ENCODE measurements around the gene MMP13.
"Not testable (repeated sequence)": the region's sequence is repeated elsewhere in the genome, so short reads cannot be mapped to it uniquely, and the experiment has no call there.

The MMP13 gene

GRCh38 chr11:102955624-102956023 is at the start of gene MMP13:
MMP13 (minus strand) TSS chr11:102955732; CDS start chr11:102955705, 27 bp downstream.
- DNase-seq (ENCODE audit: low read depth in 3 of 3): no peak

DNA sequence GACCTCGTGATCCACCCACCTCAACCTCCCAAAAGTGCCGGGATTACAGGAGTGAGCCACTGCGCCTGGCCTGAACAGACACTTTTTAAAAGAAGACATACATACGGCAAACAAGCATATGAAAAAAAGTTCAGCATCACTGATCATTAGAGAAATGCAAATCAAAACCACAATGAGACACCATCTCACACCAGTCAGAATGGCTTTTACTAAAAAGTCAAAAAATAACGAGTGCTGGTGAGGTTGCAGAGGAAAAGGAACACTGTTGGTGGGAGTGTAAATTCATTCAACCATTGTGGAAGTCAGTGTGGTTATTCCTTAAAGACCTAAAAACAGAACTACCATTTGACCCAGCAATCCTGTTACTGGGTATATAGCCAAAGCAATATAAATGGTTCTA is 48.7 kb upstream of the MMP13 start:
- not testable (repeated sequence) for DNase-seq (ENCODE audit: low read depth in 3 of 3)

DNA sequence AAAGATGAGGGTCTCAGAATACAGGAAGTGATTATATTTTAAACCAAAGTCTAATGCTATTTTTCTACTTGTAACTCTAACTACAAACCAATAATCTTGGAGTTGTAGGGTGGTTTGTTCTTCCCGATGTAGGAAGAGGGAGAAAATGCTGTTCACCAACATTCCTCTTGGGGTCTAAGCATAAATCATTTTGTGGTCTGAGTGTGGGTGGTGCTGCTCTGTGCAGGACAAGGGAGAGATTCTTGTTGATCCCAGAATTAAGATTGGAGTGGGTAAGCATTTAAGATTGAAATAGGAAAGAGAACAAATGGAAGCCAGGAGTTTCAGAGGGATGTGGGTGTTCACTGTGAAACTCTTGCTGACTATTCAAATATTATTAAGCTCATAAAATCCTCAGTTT is 38.6 kb upstream of the MMP13 start:
- DNase-seq (ENCODE audit: low read depth in 3 of 3): no peak

DNA sequence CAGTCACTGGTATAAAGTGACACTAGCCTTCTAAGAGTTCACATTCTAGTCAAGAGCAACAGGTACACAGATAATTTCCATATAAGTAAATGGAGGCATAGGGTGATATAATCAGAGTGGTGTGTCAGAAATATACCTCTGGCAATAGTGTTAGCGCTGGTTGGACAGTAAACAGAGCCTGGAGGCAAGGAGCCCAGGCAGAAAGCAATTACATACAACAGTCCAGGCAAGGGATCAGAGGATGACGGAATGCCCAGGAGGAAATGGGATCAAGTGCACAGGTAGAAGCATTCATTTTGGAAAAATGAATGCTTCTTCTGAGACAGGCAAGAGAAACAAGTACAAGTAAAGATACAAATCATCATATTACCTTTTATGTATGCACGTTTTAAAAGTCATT is 36.2 kb upstream of the MMP13 start:
- no peak for DNase-seq (ENCODE audit: low read depth in 3 of 3)

GRCh38 chr11:102990145-102990544 is 34.6 kb upstream of the MMP13 start:
- DNase-seq (ENCODE audit: low read depth in 3 of 3): no peak

DNA sequence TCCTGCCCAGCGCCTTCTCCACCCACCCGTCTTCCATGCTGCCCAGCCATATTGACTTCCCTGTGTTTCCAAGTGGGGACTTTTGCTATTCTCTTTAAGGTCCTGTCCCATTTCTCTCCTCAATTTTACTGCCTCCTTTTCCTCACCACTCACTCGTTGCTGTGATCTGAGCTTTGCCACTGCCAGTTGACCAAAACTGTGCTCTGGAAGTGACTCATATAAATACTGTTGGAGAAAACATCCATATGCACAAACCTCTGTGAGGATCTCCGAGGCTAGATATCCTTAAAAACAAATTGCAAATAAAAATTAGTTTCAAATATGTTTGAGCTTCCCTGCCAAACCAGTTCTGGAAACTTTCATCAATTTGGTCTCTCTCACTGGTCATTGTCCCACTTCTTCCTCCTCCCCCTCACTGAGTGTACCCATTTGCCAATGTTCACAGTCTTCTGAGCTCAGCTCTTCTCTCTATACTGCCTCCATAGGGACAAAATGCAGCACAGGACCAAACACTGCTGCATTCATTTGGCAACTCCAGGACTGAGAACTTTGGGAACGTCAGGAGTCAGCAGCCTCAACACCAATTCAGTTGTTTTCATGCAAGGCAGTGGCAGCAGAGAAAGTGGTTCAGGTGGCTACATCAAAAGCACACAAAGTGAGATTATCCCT is 34.0 kb upstream of the MMP13 start:
- DNase-seq (ENCODE audit: low read depth in 3 of 3): no peak

GRCh38 chr11:102986815-102987214 is 31.3 kb upstream of the MMP13 start:
- DNase-seq (ENCODE audit: low read depth in 3 of 3): no peak

DNA sequence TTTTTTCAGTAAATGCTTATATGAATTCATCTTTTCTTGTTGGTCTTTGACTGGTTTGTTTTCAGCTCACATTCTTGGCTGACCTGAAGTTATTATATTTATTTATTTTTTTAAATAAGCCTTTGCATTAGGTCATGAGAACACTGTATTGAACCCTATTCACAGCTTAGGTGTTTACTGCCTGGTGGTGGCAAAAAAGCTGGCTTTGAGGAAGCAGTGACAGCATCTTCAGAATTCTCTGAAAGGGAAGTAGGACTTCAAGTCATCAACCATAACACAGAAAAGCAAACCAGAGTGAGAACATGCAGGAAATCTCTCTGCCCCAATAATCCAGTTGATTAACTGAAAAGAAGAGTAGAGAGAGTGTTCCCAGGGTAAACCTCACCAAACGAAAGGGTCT is 30.3 kb upstream of the MMP13 start:
- DNase-seq (ENCODE audit: low read depth in 3 of 3): no peak

DNA sequence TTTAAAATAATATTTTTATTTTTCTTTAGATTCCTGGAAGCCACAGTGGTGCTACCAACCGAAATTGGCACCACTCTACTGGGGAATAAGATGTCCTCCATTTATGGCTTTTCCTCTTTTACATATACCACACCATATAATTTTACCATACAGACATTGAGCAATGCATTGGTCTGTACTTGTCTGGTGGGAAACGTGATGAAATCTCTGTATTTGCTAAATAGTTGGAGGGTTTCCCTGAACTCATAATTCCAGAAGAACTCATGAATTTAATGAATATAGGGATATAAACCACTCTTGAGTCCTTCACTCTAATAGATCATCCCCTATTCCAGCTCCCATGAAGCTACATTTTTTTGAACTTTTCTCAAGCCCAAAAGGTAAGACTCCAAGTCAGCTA is 28.0 kb upstream of the MMP13 start:
- DNase-seq (ENCODE audit: low read depth in 3 of 3): no peak

DNA sequence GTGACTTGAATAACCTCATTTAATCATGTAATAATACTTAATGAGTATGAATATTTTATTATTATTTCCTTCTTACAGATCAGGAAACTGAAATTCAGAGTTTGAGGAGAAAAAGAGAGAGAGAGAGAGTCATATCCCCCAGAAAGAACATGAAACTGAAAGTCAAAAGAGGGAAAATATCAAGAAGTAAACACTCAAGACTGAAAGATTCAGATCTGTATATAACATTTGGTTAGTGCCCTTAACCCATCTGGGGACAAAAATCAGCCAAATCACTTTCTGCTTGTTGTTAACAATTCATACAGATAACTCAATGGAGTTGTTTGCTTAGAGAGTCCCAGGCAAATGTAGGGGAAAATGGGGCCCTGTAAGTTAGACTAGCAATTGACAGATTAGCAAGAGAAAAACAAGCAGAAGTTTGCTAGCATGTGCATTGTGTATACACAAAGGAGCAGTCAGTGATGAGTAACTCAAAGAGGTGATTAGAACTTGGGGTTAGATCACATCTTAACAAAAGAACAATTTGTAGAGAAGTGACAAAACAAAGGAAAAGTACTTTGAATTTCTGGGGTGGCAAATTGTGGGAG is 25.9 kb upstream of the MMP13 start:
- DNase-seq (ENCODE audit: low read depth in 3 of 3): no peak

GRCh38 chr11:102974552-102975280 is 19.2 kb upstream of the MMP13 start:
- no peak for DNase-seq (ENCODE audit: low read depth in 3 of 3)

GRCh38 chr11:102973698-102974097 is 18.2 kb upstream of the MMP13 start:
- not testable (repeated sequence) for DNase-seq (ENCODE audit: low read depth in 3 of 3)

GRCh38 chr11:102972853-102973252 is 17.3 kb upstream of the MMP13 start:
- DNase-seq (ENCODE audit: low read depth in 3 of 3): no peak

- no peak for DNase-seq (ENCODE audit: low read depth in 3 of 3)
These were observed 16.2 kb upstream of the MMP13 start for GRCh38 chr11:102971766-102972165.

DNA sequence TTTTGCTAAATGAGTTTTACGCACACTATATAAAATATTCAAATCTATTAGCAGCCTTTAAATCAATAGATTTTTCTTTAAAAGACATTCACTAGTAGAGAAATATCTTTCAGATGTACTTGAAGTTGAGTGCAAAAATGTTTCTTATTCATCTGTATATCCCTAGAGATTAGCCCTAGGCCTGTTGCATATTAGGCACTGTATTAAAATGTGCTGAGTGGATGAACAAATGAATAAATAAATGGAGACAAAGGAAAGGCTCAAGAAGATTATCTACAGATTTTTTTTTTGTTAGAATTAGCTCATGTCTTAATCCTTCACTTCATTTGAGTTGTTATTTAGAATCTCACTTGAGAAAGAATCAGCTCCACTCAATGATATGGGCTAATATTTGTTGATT is 12.0 kb upstream of the MMP13 start:
- DNase-seq (ENCODE audit: low read depth in 3 of 3): no peak

GRCh38 chr11:102966011-102966410 is 10.5 kb upstream of the MMP13 start:
- no peak for DNase-seq (ENCODE audit: low read depth in 3 of 3)

GRCh38 chr11:102964867-102965266 is 9.3 kb upstream of the MMP13 start:
- DNase-seq (ENCODE audit: low read depth in 3 of 3): no peak

DNA sequence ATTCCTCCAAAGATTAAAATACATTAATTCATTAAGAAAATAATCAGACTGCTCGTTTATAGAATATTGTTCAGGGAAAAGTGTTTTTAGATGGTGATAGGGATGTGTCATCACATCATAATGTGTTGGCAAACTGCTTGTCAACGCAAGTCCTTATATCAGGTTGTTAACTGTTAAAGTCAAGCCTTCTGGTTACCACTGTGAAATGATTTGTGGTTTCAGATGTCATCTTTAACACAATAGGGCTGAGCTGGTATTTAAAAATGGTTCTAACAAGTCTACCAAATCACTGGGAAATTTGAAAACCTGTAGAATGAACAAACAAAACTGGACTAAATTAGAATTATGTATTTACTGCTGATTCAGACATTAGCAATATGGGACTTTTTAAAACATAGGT is 2.4 kb upstream of the MMP13 start:
- DNase-seq (ENCODE audit: low read depth in 3 of 3): no peak

DNA sequence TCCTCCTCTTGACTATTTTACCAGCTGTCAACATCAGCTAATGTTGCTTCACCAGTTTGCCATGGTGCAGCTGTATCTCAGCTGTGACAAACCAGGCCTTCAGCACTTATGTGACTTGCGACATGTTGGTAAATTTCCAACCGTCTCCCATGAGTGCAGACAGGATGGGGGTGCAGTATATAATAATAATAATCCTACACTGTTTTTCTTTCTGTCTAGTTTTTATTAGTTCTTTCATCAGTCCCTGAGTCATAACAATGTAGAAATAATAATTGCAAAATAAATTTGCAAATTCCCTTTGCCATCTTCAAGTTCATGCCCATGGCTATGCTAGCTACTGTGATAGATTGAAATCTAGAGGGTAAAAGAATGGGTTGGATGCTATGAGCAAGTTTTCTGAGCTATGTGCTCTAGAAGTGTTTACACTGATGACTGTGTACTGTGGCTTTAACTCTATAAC is 4.9 kb downstream of the MMP13 start:
- no peak for DNase-seq (ENCODE audit: low read depth in 3 of 3)

GRCh38 chr11:102946237-102946636 is 9.3 kb downstream of the MMP13 start:
- DNase-seq (ENCODE audit: low read depth in 3 of 3): no peak

GRCh38 chr11:102940714-102941588 is 14.6 kb downstream of the MMP13 start:
- peak; percentile 1 to 31 (median 8) for DNase-seq (ENCODE audit: low read depth in 3 of 3)

All from stimulated activated CD4-positive, alpha-beta T cell treated with anti-CD3 and anti-CD28 coated beads, TNF-alpha, amount 100 ng/mL, for 48 hours (primary cell).